Measurements from ENCODE around the gene GABRG3. TPM values are rescaled to one million over a fixed set of nuclear protein-coding genes. Genes with fewer than 3 reads are reported as not detected.

Gene GABRG3
- total RNA-seq, 3 donors from 2014 or later (not counting 1 experiment from before 2014, with no cell fraction given): not detected

- no peak for ATAC-seq
- H3K36me3 Mint-ChIP-seq: peaks cover 22% of the 10 kb centered on the region
- no peaks in the 10 kb centered on the region for H3K27me3 Mint-ChIP-seq (ENCODE audit: low read depth in 2 of 2)
- no peak for TF ChIP-seq CTCF (IDR thresholded peaks at IDR 0.05)
- H3K9me3 Mint-ChIP-seq: peaks cover 20 to 24% of the 10 kb centered on the region in 2 donors
- H3K4me1 Mint-ChIP-seq: no peaks in the 10 kb centered on the region
- Histone ChIP-seq H3K4me3 (ENCODE audit: low read length) (no peak overlapping the region), H3K36me3 (ENCODE audit: control insufficient read depth, insufficient read depth, low read length) (no peaks in the 10 kb centered on the region), H3K27ac (ENCODE audit: low read length) (no peak overlapping the region), H3K4me1 (ENCODE audit: control insufficient read depth, insufficient read depth, low read length) (no peaks in the 10 kb centered on the region), H3K9me3 (ENCODE audit: control insufficient read depth, insufficient read depth, low read length) (peaks cover 11% of the 10 kb centered on the region), H3K27me3 (ENCODE audit: control insufficient read depth, insufficient read depth, low read length) (no peaks in the 10 kb centered on the region)
- DNase-seq: no peak
- no peak overlapping the region for H3K4me3 Mint-ChIP-seq
- intact Hi-C loops (cut with micrococcal nuclease): no loop called here
- WGBS (ENCODE audit: insufficient coverage): 73% methylated on average over 15 of the region's 15 CpGs
- no peak overlapping the region for H3K27ac Mint-ChIP-seq
Observed at GRCh38 chr15:27438403-27439375, 467.7 kb downstream of the GABRG3 start.

DNA sequence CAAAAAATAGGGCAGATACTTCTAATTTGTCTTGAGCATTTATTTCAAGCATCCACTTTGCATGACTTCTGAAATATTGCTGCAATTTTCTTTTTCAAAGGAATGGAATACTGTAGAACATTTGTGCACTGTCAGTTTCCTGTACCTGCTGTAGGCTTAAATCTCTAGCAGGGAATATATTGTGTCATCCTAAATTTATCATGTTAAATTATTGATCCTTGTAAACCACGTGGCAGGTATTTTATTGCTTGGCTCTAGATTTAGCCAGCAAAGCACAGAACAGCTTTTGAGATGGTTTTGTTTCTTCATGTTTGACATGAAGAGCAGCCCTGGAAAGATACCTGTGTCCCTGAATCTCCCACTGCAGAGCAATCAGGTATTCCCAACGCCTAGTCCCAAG lies 470.1 kb downstream of the GABRG3 start:
- H3K4me1 Mint-ChIP-seq: no peaks in the 10 kb centered on the region
- H3K27ac ChIP-seq (ENCODE audit: low read length): no peak overlapping the region
- H3K4me1 ChIP-seq (ENCODE audit: control insufficient read depth, insufficient read depth, low read length): no peaks in the 10 kb centered on the region
- no peaks in the 10 kb centered on the region for H3K27me3 ChIP-seq (ENCODE audit: control insufficient read depth, insufficient read depth, low read length)
- ATAC-seq (no peak), DNase-seq (no peak)
- WGBS (ENCODE audit: insufficient coverage): 67% methylated on average over 2 of the region's 2 CpGs
- no peaks in the 10 kb centered on the region for H3K27me3 Mint-ChIP-seq (ENCODE audit: low read depth in 2 of 2)
- H3K4me3 ChIP-seq (ENCODE audit: low read length): no peak overlapping the region
- TF ChIP-seq CTCF (IDR thresholded peaks at IDR 0.05): no peak
- H3K9me3 ChIP-seq (ENCODE audit: control insufficient read depth, insufficient read depth, low read length): peaks cover 11% of the 10 kb centered on the region
- peaks cover 15% of the 10 kb centered on the region for H3K36me3 Mint-ChIP-seq
- peaks cover 14 to 17% of the 10 kb centered on the region in 2 donors for H3K9me3 Mint-ChIP-seq
- no peaks in the 10 kb centered on the region for H3K36me3 ChIP-seq (ENCODE audit: control insufficient read depth, insufficient read depth, low read length)
- no peak overlapping the region for H3K4me3 Mint-ChIP-seq
- intact Hi-C loops (cut with micrococcal nuclease): no loop called here
- no peak overlapping the region for H3K27ac Mint-ChIP-seq

DNA sequence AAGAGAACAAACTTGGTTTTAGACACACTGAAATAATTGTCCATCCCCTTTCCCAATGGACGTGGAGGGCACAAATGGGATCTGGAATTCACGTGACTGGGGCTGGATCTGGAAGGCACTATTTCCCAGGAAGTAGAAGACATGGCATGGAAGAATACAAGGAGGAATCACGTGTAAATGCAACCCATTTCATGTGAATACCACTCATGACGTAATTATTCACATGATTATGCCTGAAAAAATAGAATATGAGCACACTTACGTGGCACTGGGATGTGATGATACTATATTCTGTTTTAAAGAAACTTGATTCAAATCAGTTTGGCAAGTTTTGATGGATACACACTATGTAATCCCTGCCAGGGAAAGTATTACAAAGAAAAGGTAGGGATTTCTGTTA lies 477.3 kb downstream of the GABRG3 start:
- Histone ChIP-seq H3K27ac (ENCODE audit: low read length) (no peak overlapping the region), H3K27me3 (ENCODE audit: control insufficient read depth, insufficient read depth, low read length) (no peaks in the 10 kb centered on the region), H3K9me3 (ENCODE audit: control insufficient read depth, insufficient read depth, low read length) (no peaks in the 10 kb centered on the region), H3K36me3 (ENCODE audit: control insufficient read depth, insufficient read depth, low read length) (no peaks in the 10 kb centered on the region), H3K4me3 (ENCODE audit: low read length) (no peak overlapping the region), H3K4me1 (ENCODE audit: control insufficient read depth, insufficient read depth, low read length) (no peaks in the 10 kb centered on the region)
- Mint-ChIP-seq H3K27ac (no peak overlapping the region), H3K9me3 (peaks cover 13 to 16% of the 10 kb centered on the region in 2 donors), H3K4me3 (no peak overlapping the region), H3K27me3 (ENCODE audit: low read depth in 2 of 2) (no peaks in the 10 kb centered on the region), H3K36me3 (no peaks in the 10 kb centered on the region), H3K4me1 (no peaks in the 10 kb centered on the region)
- ATAC-seq: no peak
- no peak for TF ChIP-seq CTCF (IDR thresholded peaks at IDR 0.05)
- DNase-seq: no peak
- intact Hi-C loops (cut with micrococcal nuclease): no loop called here
- WGBS (ENCODE audit: insufficient coverage): 86% methylated on average over 5 of the region's 5 CpGs
